Measurements from ENCODE around the gene DOCK2. TPM values are rescaled to one million over a fixed set of nuclear protein-coding genes. Genes with fewer than 3 reads are reported as not detected.
"Not testable (repeated sequence)": the region's sequence is repeated elsewhere in the genome, so short reads cannot be mapped to it uniquely, and the experiment has no call there.

The DOCK2 gene
- total RNA-seq, 1 donor from 2014 or later, result not detected

GRCh38 chr5:169762338-169763095, 125.4 kb downstream of the DOCK2 start:
- H3K36me3 ChIP-seq (ENCODE audit: control insufficient read depth, insufficient read depth, low read length), result no peaks in the 10 kb centered on the region
- FAIRE-seq (no peak), DNase-seq (ENCODE audit: low read depth) (peak; percentile 34)
- H3K27me3 ChIP-seq (ENCODE audit: control insufficient read depth, insufficient read depth, low read length), result no peaks in the 10 kb centered on the region
- H3K4me3 ChIP-seq (ENCODE audit: low read depth, low read length), result no peak overlapping the region
- TF ChIP-seq, protein P1, sequence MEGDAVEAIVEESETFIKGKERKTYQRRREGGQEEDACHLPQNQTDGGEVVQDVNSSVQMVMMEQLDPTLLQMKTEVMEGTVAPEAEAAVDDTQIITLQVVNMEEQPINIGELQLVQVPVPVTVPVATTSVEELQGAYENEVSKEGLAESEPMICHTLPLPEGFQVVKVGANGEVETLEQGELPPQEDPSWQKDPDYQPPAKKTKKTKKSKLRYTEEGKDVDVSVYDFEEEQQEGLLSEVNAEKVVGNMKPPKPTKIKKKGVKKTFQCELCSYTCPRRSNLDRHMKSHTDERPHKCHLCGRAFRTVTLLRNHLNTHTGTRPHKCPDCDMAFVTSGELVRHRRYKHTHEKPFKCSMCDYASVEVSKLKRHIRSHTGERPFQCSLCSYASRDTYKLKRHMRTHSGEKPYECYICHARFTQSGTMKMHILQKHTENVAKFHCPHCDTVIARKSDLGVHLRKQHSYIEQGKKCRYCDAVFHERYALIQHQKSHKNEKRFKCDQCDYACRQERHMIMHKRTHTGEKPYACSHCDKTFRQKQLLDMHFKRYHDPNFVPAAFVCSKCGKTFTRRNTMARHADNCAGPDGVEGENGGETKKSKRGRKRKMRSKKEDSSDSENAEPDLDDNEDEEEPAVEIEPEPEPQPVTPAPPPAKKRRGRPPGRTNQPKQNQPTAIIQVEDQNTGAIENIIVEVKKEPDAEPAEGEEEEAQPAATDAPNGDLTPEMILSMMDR (IDR thresholded peaks at IDR 0.05; ENCODE audit: insufficient read depth, low read length, severe bottlenecking), result no peak

DNA sequence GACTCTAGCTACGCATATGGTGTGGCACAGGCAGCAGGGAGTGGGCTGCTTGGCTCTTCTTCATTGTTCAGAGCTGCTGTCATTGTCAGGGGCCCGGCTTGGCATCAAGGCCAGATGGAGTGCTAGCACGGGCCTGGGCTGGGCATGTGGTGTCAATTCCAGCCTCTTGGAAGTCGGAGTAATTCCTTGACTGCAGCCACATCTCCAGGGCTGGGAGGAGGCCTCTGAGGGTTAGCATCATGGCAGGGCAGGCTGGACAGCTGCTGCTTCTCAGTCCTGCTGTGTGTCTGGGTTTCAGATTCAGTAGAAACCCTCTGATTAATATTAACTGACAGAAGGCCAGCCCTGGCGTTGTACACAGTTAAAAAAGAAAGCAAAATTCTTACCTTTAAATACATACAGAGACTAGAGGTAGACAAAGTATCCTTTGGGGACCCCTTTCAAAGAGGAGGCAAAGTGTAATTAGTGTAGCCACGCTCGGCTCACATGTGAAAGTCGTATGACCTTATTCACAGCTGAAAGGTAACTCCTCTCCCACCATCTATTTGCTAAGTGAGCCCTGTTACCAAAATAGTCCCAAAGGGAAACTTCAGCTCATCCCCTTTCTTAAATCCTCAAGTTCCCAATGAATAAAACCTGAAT, 126.4 kb downstream of the DOCK2 start:
- Histone ChIP-seq H3K36me3 (ENCODE audit: control insufficient read depth, insufficient read depth, low read length) (no peaks in the 10 kb centered on the region), H3K27me3 (ENCODE audit: control insufficient read depth, insufficient read depth, low read length) (no peaks in the 10 kb centered on the region), H3K4me3 (ENCODE audit: low read depth, low read length) (no peak overlapping the region)
- DNase-seq (ENCODE audit: low read depth), result no peak
- TF ChIP-seq, protein P1 (IDR thresholded peaks at IDR 0.05; ENCODE audit: insufficient read depth, low read length, severe bottlenecking), result no peak
- no peak for FAIRE-seq

DNA sequence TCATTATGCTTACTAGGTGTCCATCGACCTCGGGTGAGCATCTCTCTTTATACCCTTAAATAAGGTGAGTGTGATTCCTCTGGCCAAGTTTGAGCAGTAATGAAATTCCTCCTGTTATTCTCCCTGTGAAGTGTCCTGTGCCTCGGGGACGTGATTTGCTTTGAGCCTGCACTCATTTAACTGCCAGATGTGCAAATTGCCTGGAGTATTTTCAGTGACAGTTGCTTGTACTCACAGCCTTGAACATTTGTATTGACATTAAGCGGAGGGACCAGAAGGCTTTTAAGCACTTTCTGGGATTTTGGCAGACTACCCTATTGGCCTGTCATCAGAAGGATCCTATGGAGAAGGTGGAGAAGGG, 126.9 kb downstream of the DOCK2 start:
- Histone ChIP-seq H3K36me3 (ENCODE audit: control insufficient read depth, insufficient read depth, low read length) (no peaks in the 10 kb centered on the region), H3K27me3 (ENCODE audit: control insufficient read depth, insufficient read depth, low read length) (no peaks in the 10 kb centered on the region), H3K4me3 (ENCODE audit: low read depth, low read length) (no peak overlapping the region)
- DNase-seq (ENCODE audit: low read depth) (no peak), FAIRE-seq (no peak)
- TF ChIP-seq, protein P1 (IDR thresholded peaks at IDR 0.05; ENCODE audit: insufficient read depth, low read length, severe bottlenecking), result no peak

- TF ChIP-seq, protein P1 (IDR thresholded peaks at IDR 0.05; ENCODE audit: insufficient read depth, low read length, severe bottlenecking), result no peak
- DNase-seq (ENCODE audit: low read depth) (peak; percentile 87), FAIRE-seq (peak; percentile 47)
Measured at GRCh38 chr5:169765176-169765996, 128.3 kb downstream of the DOCK2 start.

DNA sequence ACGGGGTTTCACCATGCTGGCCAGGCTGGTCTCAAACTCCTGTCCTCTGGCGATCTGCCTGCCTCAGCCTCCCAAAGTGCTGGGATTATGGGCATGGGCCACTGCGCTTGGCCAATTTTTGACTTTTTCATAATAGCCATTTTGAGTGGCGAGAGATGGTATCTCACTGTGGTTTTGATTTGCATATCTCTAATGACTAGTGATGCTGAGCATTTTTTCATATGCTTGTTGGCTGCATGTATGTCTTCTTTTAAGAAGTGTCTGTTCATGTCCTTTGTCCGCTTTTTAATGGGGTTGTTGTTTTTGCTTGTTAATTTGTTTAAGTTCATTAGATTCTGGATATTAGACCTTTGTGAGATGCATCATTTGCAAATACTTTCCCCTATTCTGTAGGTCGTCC, 129.9 kb downstream of the DOCK2 start:
- H3K27me3 ChIP-seq (ENCODE audit: control insufficient read depth, insufficient read depth, low read length); FAIRE-seq; DNase-seq (ENCODE audit: low read depth); H3K36me3 ChIP-seq (ENCODE audit: control insufficient read depth, insufficient read depth, low read length); H3K4me3 ChIP-seq (ENCODE audit: low read depth, low read length): not testable (repeated sequence)

More at GRCh38 chr5:169765176-169765996, 128.3 kb downstream of the DOCK2 start:
- no peak overlapping the region for H3K4me3 ChIP-seq (ENCODE audit: low read depth, low read length)
- no peaks in the 10 kb centered on the region for H3K27me3 ChIP-seq (ENCODE audit: control insufficient read depth, insufficient read depth, low read length)
- H3K36me3 ChIP-seq (ENCODE audit: control insufficient read depth, insufficient read depth, low read length), result no peaks in the 10 kb centered on the region

DNA sequence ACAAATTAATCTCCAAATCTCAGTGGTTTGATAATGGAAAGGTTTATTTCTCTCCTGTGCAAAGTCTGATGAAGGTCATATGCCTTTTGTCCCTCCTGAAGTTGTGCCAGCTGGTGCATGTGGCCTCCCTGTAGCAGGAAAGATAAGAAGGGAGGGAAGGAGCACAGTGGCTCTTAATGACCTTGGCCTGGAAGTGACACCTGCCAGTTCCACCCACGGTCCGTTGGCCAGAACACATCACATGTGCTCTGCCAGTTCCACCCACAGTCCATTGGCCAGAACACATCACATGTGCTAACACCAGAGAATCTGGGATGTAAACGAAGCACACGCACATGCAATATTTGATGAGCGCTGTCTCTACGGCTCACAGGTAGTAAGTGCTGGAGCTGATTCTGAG, 130.9 kb downstream of the DOCK2 start:
- Histone ChIP-seq H3K36me3 (ENCODE audit: control insufficient read depth, insufficient read depth, low read length) (no peaks in the 10 kb centered on the region), H3K4me3 (ENCODE audit: low read depth, low read length) (no peak overlapping the region), H3K27me3 (ENCODE audit: control insufficient read depth, insufficient read depth, low read length) (no peaks in the 10 kb centered on the region)
- TF ChIP-seq, protein P1 (IDR thresholded peaks at IDR 0.05; ENCODE audit: insufficient read depth, low read length, severe bottlenecking), result no peak
- DNase-seq (ENCODE audit: low read depth), result no peak
- no peak for FAIRE-seq
